HEK293 (cell line): ENCODE data around the gene PCDH9.

Experiments used
- CTCF ChIA-PET: fragments of 350-600 bp; formaldehyde crosslinking; extraction: SDS; loops from one replicate; lab custom pipeline; 2021; ENCODE audit warnings: antibody characterized with exemption; lab: Yijun Ruan, JAX
- POLR2A ChIA-PET: fragments of 300-600 bp; formaldehyde crosslinking; extraction: SDS; loops from one replicate; lab custom pipeline; 2020; ENCODE audit warnings: antibody characterized with exemption, inconsistent platforms; lab: Yijun Ruan, JAX
- H3K27ac ChIP-seq: fragments of 200-500 bp; sonication (Bioruptor generic); 2 replicates; pipeline ENCODE4 v1.5.1; 2014; ENCODE audit warnings: low read depth, low read length, control low read depth, inconsistent platforms; ENCODE audit errors: extremely low read depth
- H3K36me3 ChIP-seq, 2 experiments: fragments of 200-500 bp in 1 of 2; sonication (Bioruptor generic) in 1 of 2; 1 replicate in 1 of 2; 2 replicates in 1 of 2; pipeline ENCODE4 v1.5.1; 2014 to 2017; ENCODE audit warnings: inconsistent platforms in 2 of 2, low read length in 2 of 2; ENCODE audit not compliant: control insufficient read depth in 2 of 2, insufficient read depth in 1 of 2
- H3K4me1 ChIP-seq: fragments of 200-500 bp; sonication (Bioruptor generic); 2 replicates; pipeline ENCODE4 v1.5.1; 2014; ENCODE audit warnings: mild to moderate bottlenecking, low read length, inconsistent platforms; ENCODE audit not compliant: control insufficient read depth, insufficient read depth
- H3K4me3 ChIP-seq: 2 replicates; pipeline ENCODE4 v1.5.1; 2011; ENCODE audit warnings: low read depth, mild to moderate bottlenecking, control low read depth, low read length, moderate library complexity
- H3K9me3 ChIP-seq: fragments of 200-500 bp; sonication (Bioruptor generic); 2 replicates; pipeline ENCODE4 v1.5.1; 2014; ENCODE audit warnings: low read depth, low read length, inconsistent platforms; ENCODE audit not compliant: control insufficient read depth, insufficient read depth
- GLIS1 ChIP-seq: fragments of 450-650 bp; formaldehyde crosslinking; IDR thresholded peaks from 2 replicates; pipeline ENCODE4 v1.5.1; 2016; ENCODE audit warnings: missing biosample characterization, missing genetic modification characterization
- OSR2 ChIP-seq: fragments of 450-650 bp; formaldehyde crosslinking; IDR thresholded peaks from 2 replicates; pipeline ENCODE4 v1.5.1; 2016; ENCODE audit warnings: missing biosample characterization, missing genetic modification characterization
- PRDM1 ChIP-seq: fragments of 450-650 bp; formaldehyde crosslinking; IDR thresholded peaks from 2 replicates; pipeline ENCODE4; 2016; ENCODE audit warnings: missing biosample characterization, missing genetic modification characterization
- PRDM4 ChIP-seq: fragments of 450-650 bp; formaldehyde crosslinking; IDR thresholded peaks from 2 replicates; pipeline ENCODE4 v1.5.1; 2017; ENCODE audit warnings: missing biosample characterization, missing genetic modification characterization
- REPIN1 ChIP-seq: fragments of 450-650 bp; formaldehyde crosslinking; IDR thresholded peaks from 2 replicates; pipeline ENCODE4 v1.5.1; 2017; ENCODE audit warnings: missing biosample characterization, missing genetic modification characterization, low read depth
- SP2 ChIP-seq: fragments of 450-650 bp; formaldehyde crosslinking; IDR thresholded peaks from 2 replicates; pipeline ENCODE4 v1.5.1; 2016; ENCODE audit warnings: missing biosample characterization, missing genetic modification characterization
- SP3 ChIP-seq: fragments of 450-650 bp; formaldehyde crosslinking; IDR thresholded peaks from 2 replicates; pipeline ENCODE4 v1.5.1; 2016; ENCODE audit warnings: missing biosample characterization, missing genetic modification characterization
- SP7 ChIP-seq: fragments of 450-650 bp; formaldehyde crosslinking; IDR thresholded peaks from 2 replicates; pipeline ENCODE4 v1.5.1; 2016; ENCODE audit warnings: missing biosample characterization, missing genetic modification characterization
- TSHZ1 ChIP-seq: fragments of 450-650 bp; formaldehyde crosslinking; IDR thresholded peaks from 2 replicates; pipeline ENCODE4 v1.5.1; 2016; ENCODE audit warnings: missing biosample characterization, missing genetic modification characterization, borderline replicate concordance
- YY2 ChIP-seq: fragments of 450-650 bp; formaldehyde crosslinking; IDR thresholded peaks from 2 replicates; pipeline ENCODE4 v1.5.1; 2016; ENCODE audit warnings: missing biosample characterization, missing genetic modification characterization
- ZFP3 ChIP-seq: fragments of 450-650 bp; formaldehyde crosslinking; IDR thresholded peaks from 2 replicates; pipeline ENCODE4 v1.5.1; 2016; ENCODE audit warnings: low read depth, missing biosample characterization, missing genetic modification characterization
- ZNF112 ChIP-seq: fragments of 450-650 bp; formaldehyde crosslinking; IDR thresholded peaks from 2 replicates; pipeline ENCODE4 v1.5.0; 2017; ENCODE audit warnings: missing biosample characterization, missing genetic modification characterization
- ZNF221 ChIP-seq: fragments of 450-650 bp; formaldehyde crosslinking; IDR thresholded peaks from 2 replicates; pipeline ENCODE4 v1.5.1; 2017; ENCODE audit warnings: missing biosample characterization, missing genetic modification characterization, borderline replicate concordance
- ZNF366 ChIP-seq: fragments of 450-650 bp; formaldehyde crosslinking; conservative IDR thresholded peaks from 2 replicates; pipeline ENCODE4 v1.5.1; 2016; ENCODE audit warnings: missing biosample characterization, missing genetic modification characterization
- ZNF670 ChIP-seq: fragments of 450-650 bp; formaldehyde crosslinking; IDR thresholded peaks from 2 replicates; pipeline ENCODE4 v1.5.1; 2016; ENCODE audit warnings: missing biosample characterization, missing genetic modification characterization, low read depth
- ZNF707 ChIP-seq: fragments of 450-650 bp; formaldehyde crosslinking; IDR thresholded peaks from 2 replicates; pipeline ENCODE4 v1.5.1; 2016; ENCODE audit warnings: missing biosample characterization, missing genetic modification characterization
- ZSCAN30 ChIP-seq: fragments of 450-650 bp; IDR thresholded peaks from 2 replicates; pipeline ENCODE4 v1.5.1; 2018; ENCODE audit warnings: missing biosample characterization, mild to moderate bottlenecking, missing genetic modification characterization, moderate library complexity
- ZSCAN4 ChIP-seq: fragments of 450-650 bp; formaldehyde crosslinking; IDR thresholded peaks from 2 replicates; pipeline ENCODE4 v1.5.1; 2017; ENCODE audit warnings: missing biosample characterization, missing genetic modification characterization

PCDH9 gene

GRCh38 chr13:67018775-67019174, 211.4 kb downstream of the PCDH9 start (continued):
- TF ChIP-seq SP2 (tag by site-specific recombination) = no peak
- TF ChIP-seq, all 188 proteins: peak for 0

GRCh38 chr13:67017276-67017675, 212.9 kb downstream of the PCDH9 start:
- POLR2A ChIA-PET = no interaction called here

GRCh38 chr13:67015976-67016600, 214.0 kb downstream of the PCDH9 start:
- Histone ChIP-seq H3K36me3 (no peaks in the 10 kb centered on the region), H3K27ac (no peak overlapping the region), H3K4me1 (no peaks in the 10 kb centered on the region), H3K4me3 (no peak overlapping the region)
- POLR2A ChIA-PET = no interaction called here
- CTCF ChIA-PET = no interaction called here
- TF ChIP-seq PRDM4 (tag by site-specific recombination) (peak; percentile 61; the same call in 1 of the 2 replicates), PRDM1 (tag by site-specific recombination) (no peak)
- TF ChIP-seq, all 188 proteins: peak for 1
- no peaks in the 10 kb centered on the region for H3K9me3 ChIP-seq

More at GRCh38 chr13:67017276-67017675, 212.9 kb downstream of the PCDH9 start:
- no peak overlapping the region for H3K27ac ChIP-seq
- CTCF ChIA-PET = no interaction called here
- no peaks in the 10 kb centered on the region for H3K4me1 ChIP-seq
- no peaks in the 10 kb centered on the region for H3K36me3 ChIP-seq
- H3K4me3 ChIP-seq = no peak overlapping the region
- no peaks in the 10 kb centered on the region for H3K9me3 ChIP-seq
- TF ChIP-seq ZFP3 (tag by site-specific recombination) (no peak), SP7 (tag by site-specific recombination) (no peak), TSHZ1 (no peak), OSR2 (tag by site-specific recombination) (no peak), ZSCAN30 (tag by site-specific recombination) (no peak), REPIN1 (no peak), ZNF707 (no peak), SP3 (tag by site-specific recombination) (no peak), ZNF221 (tag by site-specific recombination) (no peak), ZSCAN4 (tag by site-specific recombination) (no peak), YY2 (tag by site-specific recombination) (no peak), ZNF112 (tag by site-specific recombination) (no peak), ZNF366 (tag by site-specific recombination) (no peak), GLIS1 (tag by site-specific recombination) (no peak), ZNF670 (tag by site-specific recombination) (no peak)
